Measurements from ENCODE around the gene KLHL26.

Gene KLHL26

DNA sequence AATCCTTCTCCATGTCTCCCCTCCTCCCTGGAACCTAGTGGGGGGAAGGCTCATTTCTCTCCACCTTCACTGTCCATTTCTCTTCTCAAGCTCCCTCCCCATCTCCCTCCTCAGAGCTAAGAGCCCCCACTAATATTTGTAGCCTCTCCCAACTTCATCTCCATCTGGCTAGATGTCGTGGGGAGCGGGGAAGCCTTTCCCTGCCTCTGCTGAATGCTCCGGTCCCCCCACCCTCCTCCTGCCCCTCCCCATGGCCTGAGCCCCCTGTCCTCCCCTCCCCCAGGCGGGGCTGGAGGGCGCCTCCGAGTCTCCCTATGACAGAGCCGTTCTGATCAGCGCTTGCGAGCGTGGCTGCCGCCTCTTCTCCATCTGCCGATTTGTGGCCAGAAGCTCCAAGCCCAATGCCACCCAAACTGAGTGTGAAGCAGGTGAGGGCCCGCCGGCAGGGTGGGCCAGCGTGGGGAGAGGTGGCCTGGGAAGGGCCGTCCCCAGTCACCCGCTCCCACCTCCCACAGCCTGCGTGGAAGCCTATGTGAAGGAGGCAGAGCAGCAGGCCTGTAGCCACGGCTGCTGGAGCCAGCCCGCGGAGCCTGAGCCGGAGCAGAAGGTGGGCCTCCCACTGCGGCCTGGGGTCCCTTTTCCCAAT, 23.1 kb upstream of the KLHL26 start:
- no peak for DNase-seq

DNA sequence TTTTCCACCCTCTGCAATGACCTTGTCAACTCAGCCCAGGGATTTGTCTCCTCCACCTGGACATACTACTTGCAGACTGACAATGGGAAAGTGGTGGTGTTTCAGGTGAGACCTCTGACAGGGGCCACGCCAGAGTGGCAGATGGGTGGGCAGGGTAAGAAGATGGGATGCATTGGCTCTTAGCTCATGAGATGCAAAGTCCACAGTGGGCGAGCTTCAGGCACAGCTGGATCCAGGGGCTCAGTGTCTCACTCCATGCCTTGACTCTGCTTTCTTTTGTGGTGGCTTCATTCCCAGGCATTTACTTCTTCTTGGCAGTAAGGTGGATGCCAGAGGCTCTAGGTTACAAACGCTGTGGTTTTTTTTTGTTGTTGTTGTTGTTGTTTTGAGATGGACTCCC, 20.8 kb upstream of the KLHL26 start:
- DNase-seq = no peak

GRCh38 chr19:18617562-18617961, 19.3 kb upstream of the KLHL26 start:
- DNase-seq = no peak

DNA sequence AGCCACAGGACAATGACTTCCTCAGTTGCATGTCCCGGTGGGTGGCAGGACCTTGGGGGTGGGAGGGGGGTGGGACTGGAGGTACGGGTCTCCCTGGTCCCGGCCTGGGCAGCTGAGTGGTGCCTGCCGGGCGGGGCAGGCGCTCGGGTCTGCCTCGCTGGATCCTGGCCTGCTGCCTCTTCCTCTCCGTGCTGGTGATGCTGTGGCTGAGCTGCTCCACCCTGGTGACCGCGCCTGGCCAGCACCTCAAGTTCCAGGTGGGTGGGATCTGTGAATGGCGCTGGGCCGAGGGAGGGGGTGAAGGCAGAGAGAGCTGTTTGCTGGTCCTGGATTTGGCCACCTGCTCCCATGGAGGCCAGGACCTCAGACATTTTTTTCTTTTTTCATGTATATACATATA, 18.6 kb upstream of the KLHL26 start:
- no peak for DNase-seq

DNA sequence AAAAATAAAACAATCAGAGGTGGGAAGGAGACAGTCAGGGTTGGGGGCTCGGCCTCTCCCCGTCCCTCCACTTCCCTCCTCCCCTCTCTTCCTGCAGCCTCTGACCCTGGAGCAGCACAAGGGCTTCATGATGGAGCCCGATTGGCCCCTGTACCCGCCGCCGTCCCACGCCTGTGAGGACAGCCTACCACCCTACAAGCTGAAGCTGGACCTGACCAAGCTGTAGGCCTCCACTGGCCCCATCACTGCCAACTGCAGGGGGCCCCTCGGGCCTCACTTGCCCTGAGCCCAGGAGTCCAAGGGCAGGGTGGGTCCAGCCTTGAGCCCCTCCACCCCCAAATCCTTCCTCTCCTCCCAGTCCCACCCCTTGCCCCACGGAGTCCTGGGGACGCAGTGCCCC, 16.5 kb upstream of the KLHL26 start:
- DNase-seq = no peak

- DNase-seq = no peak
Measured at GRCh38 chr19:18620902-18621301, 15.9 kb upstream of the KLHL26 start.

DNA sequence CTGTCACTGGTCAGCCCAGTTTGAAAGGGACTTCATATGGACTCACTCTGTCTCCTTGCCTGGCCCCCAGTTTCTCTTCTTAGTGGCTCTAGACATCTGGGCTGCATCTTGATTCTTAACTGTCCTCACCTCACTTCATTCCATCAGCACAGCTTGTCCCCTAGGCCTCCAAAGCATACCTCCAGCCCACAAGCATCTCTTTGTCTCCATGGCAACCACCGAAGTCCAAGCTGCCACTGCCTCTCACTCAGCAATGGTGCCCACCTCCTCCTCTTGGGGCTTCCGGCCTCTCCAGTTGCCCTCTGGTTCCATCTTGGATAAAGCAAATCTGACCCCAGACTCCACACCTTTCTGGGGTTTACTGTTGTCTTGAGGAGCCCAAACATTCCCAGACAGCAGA, 9.9 kb upstream of the KLHL26 start:
- DNase-seq = no peak

- no peak for DNase-seq
Measured at GRCh38 chr19:18629166-18630088, 7.4 kb upstream of the KLHL26 start.

GRCh38 chr19:18633321-18633720, 3.5 kb upstream of the KLHL26 start:
- DNase-seq = no peak

DNA sequence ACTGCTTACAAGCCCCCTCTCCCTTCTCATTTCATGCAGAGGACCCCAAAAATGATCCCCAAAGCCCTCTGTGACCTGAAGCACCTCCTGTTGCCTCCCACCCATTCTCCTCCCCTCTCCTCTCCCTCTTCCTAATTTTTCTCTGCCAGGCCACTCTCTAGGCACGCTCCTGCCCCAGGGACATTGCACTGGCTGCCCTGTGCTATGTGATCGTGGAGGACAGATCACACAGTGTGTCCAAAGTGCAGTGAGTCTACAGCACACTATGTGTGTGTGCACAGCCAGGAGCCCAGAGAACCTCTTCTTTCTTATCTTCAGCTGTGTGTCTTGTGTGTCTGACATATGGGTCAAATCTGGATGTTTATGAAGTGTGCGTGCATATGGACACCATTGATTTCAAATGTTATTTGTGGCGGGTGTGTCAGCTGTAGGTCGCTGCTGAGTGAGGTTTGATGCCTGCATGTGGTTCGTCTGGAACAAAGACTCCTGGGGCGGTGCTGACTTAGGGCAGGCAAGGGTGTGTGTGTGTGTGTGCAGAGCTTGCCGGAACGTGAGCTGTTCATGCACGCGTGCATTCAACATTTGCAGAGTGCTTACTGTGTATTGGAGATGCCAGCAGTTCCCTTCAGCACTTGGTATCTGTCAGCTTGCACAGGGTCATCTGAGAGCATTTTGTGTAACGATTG, 2.1 kb upstream of the KLHL26 start:
- DNase-seq = no peak

DNA sequence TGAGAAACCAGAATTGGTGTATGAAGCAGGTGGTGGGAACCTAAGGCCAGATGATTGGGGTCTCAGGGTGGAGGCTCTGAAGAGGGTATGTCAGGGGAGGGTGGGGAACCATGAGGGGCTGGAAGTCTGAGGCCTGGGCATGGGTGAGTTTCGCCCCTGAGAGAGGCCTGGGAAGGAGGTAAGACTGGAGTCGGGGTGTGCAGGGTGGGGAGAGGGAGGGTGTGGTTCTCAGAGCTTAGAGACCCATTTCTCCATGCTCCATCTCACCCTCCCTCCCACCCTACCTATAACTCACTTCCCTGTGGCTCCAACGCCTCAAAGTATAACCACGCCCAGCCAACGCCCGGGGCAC, 1.0 kb upstream of the KLHL26 start:
- no peak for DNase-seq

- peak; percentile 93 for DNase-seq
Measured at GRCh38 chr19:18636183-18636968, 452 bp upstream of the KLHL26 start.

GRCh38 chr19:18637673-18638630, 1.1 kb downstream of the KLHL26 start:
- DNase-seq = no peak

- no peak for DNase-seq
Measured at GRCh38 chr19:18639706-18640243, 2.9 kb downstream of the KLHL26 start.

DNA sequence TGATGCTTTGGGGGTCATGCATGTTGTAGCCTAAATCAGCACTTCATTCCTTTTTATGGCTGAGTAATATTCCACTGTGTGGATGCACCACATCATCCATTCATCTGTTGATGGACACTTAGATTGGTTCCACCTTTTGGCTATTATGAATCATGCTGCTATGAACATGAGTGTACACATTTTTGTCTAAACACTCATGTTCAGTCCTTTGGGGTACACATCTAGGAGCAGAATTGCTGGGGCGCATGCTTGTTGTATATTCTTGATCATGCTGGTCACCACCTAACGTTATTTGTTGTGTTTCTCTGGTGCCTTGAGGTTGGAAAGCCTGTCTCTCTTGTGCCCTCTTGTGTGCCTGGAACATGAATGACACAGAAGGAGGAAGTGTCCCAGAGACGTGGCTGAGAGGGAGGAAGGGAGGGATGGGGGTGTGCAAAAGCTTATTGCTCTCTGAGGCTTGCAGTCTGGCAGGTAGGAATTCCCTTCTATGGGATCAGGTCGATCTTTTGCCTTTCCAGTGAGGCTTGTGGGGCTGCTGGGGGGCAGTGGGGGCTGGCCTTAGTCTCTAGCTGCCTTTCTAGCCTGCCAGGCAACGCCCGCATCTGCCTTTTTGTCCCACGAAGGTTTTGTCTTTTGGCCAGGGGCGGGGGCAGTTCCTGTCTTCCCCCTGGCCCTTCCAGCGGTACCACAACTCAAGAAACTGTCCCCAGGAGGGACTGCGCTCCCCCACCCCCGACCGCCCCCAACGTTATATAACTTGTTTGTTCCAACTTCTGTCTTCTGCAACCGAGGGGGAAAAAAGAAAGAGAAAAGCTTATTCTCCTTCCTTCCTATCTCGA, 7.6 kb downstream of the KLHL26 start:
- DNase-seq = peak; percentile 68

GRCh38 chr19:18645035-18645511, 8.2 kb downstream of the KLHL26 start:
- peak; percentile 72 for DNase-seq

GRCh38 chr19:18646535-18647370, 9.9 kb downstream of the KLHL26 start:
- DNase-seq = no peak

- DNase-seq = no peak
Measured at GRCh38 chr19:18647371-18647767, 10.5 kb downstream of the KLHL26 start.

DNA sequence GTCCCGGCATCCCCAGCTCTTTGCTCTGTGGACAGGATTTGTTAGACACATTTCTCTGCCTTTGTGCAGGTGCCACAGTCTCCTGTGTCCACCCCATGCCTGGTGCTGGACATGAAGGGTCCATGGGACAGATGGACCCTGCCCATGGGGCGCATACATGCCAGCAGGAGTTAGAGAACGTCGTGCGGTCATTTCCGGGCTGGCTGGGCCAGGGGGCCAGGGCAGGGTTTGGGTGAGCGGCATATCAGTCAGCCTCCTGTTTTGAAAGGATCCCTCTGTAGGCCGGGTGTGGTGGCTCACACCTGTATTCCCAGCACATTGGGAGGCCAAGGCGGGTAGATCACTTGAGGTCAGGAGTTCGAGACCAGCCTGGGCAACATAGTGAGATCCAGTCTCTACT, 11.0 kb downstream of the KLHL26 start:
- DNase-seq = no peak

DNA sequence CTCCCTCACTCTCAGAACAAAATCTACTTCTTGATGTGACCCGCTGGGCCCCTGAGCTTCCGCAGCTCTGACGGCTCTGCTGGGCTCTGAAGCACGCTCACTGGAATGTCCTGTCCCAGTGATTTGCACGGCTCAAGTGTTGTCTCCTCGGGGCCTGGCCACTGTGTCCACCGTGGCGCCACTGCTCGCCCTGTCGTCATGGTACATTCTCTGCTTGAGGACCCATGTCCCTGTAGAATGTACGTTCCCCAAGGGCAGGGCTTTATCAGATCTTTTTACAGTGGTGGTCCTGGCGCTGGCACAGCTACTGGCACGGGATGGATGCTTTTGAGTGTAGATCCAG, 12.1 kb downstream of the KLHL26 start:
- no peak for DNase-seq

All from midbrain (tissue), 1 donor.